ENCODE results near the gene PGS1.

DNA sequence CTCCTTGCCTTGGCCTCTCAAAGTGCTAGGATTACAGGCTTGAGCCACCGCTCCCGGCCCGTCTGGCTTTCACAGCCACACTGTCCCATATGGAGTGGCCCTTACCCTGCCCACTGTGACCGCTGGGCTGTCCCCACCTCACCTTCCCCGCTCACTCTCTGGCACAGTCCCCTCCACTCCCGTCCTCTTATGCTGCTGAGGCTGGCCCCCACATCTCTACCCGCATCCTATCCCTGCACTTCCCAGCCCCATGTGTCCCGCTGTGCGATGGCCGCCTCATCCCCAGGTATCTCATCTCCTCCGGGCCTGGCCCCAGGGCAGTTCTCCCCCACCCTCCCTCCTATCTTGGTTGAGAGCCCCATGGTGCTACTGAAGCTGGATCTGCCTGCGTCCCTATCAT lies 93.2 kb downstream of the PGS1 start:
- TF ChIP-seq POLR2A (IDR thresholded peaks at IDR 0.05; ENCODE audit: low read depth, low read length) (no peak), POLR2AphosphoS5 (IDR thresholded peaks at IDR 0.05; ENCODE audit: low read length) (no peak), FOS (IDR thresholded peaks at IDR 0.05; ENCODE audit: borderline replicate concordance, extremely low read depth, insufficient read length) (no peak), SIN3A (IDR thresholded peaks at IDR 0.05; ENCODE audit: low read depth, low read length) (no peak), PML (IDR thresholded peaks at IDR 0.05; ENCODE audit: low read length) (no peak), SP1 (IDR thresholded peaks at IDR 0.05; ENCODE audit: low read depth, low read length) (no peak), MYB (IDR thresholded peaks at IDR 0.05; ENCODE audit: borderline replicate concordance, low read depth, low read length) (no peak), BCL11A (IDR thresholded peaks at IDR 0.05; ENCODE audit: low read depth, low read length) (no peak), CREB1 (IDR thresholded peaks at IDR 0.05; ENCODE audit: low read depth) (no peak)
- TF ChIP-seq, protein P1, sequence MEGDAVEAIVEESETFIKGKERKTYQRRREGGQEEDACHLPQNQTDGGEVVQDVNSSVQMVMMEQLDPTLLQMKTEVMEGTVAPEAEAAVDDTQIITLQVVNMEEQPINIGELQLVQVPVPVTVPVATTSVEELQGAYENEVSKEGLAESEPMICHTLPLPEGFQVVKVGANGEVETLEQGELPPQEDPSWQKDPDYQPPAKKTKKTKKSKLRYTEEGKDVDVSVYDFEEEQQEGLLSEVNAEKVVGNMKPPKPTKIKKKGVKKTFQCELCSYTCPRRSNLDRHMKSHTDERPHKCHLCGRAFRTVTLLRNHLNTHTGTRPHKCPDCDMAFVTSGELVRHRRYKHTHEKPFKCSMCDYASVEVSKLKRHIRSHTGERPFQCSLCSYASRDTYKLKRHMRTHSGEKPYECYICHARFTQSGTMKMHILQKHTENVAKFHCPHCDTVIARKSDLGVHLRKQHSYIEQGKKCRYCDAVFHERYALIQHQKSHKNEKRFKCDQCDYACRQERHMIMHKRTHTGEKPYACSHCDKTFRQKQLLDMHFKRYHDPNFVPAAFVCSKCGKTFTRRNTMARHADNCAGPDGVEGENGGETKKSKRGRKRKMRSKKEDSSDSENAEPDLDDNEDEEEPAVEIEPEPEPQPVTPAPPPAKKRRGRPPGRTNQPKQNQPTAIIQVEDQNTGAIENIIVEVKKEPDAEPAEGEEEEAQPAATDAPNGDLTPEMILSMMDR (IDR thresholded peaks at IDR 0.05 in 2 of 3, conservative IDR thresholded peaks at IDR 0.05 in 1 of 3; ENCODE audit: control insufficient read depth in 2 of 3, extremely low read depth in 1 of 3, insufficient read depth in 1 of 3, low read depth in 3 of 3, low read length in 3 of 3) = no peak
- TF ChIP-seq, protein P2, sequence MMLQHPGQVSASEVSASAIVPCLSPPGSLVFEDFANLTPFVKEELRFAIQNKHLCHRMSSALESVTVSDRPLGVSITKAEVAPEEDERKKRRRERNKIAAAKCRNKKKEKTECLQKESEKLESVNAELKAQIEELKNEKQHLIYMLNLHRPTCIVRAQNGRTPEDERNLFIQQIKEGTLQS (IDR thresholded peaks at IDR 0.05; ENCODE audit: borderline replicate concordance, extremely low read depth, low read depth, low read length) = no peak
- TF ChIP-seq, protein P3, sequence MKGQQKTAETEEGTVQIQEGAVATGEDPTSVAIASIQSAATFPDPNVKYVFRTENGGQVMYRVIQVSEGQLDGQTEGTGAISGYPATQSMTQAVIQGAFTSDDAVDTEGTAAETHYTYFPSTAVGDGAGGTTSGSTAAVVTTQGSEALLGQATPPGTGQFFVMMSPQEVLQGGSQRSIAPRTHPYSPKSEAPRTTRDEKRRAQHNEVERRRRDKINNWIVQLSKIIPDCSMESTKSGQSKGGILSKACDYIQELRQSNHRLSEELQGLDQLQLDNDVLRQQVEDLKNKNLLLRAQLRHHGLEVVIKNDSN (IDR thresholded peaks at IDR 0.05; ENCODE audit: borderline replicate concordance, extremely low read length, insufficient read depth, low read depth, low read length) = no peak
